H1 (cell line): Measurements from ENCODE around the gene ATF7IP2. TPM values are rescaled to one million over a fixed set of nuclear protein-coding genes. Genes with fewer than 3 reads are reported as not detected.

Experiments
- CTCF ChIA-PET: fragments of 300-600 bp; sonication (Branson Sonifier 250); formaldehyde crosslinking; loops from one replicate; lab custom pipeline; 2021; ENCODE audit not compliant: partially characterized antibody; lab: Charles Lee
- POLR2A ChIA-PET: fragments of 300-600 bp; sonication (Branson Sonifier 250); formaldehyde crosslinking; loops from one replicate; lab custom pipeline; 2021; ENCODE audit warnings: inconsistent platforms; ENCODE audit not compliant: partially characterized antibody; lab: Charles Lee
- DNase-seq, 2 experiments: peaks; one replicate each; pipeline versions ENCODE4 v3.0.0 to v3.0.0-alpha.2; 2010 to 2022; ENCODE audit warnings: low spot score in 2 of 2, low read depth in 1 of 2, mixed read lengths in 1 of 2
- FAIRE-seq: peaks from 2 replicates; lab custom pipeline; 2011; peaks lifted over from hg19 to GRCh38; lab: Jason Lieb, UNC
- H2AFZ ChIP-seq: 2 replicates; pipeline ENCODE4 v1.8.1; 2012; ENCODE audit warnings: low read length, inconsistent platforms
- H2AK5ac ChIP-seq: 2 replicates; pipeline ENCODE4 v1.6.1; 2013; ENCODE audit warnings: low read depth, low read length
- H2BK120ac ChIP-seq: replicated peaks from 2 replicates; pipeline ENCODE3; 2013; ENCODE audit warnings: low read depth, low read length, inconsistent platforms
- H2BK12ac ChIP-seq: 2 replicates; pipeline ENCODE4 v1.6.1; 2013; ENCODE audit warnings: low read depth, low read length
- H2BK15ac ChIP-seq: 2 replicates; pipeline ENCODE4 v1.6.1; 2013; ENCODE audit warnings: low read length
- H2BK20ac ChIP-seq: 2 replicates; pipeline ENCODE4 v1.6.1; 2013; ENCODE audit warnings: low read length
- H2BK5ac ChIP-seq: 2 replicates; pipeline ENCODE4 v1.6.1; 2013; ENCODE audit warnings: low read depth, low read length
- H3K14ac ChIP-seq: 2 replicates; pipeline ENCODE4 v1.6.1; 2013; ENCODE audit warnings: inconsistent platforms; ENCODE audit not compliant: insufficient read length
- H3K18ac ChIP-seq: 2 replicates; pipeline ENCODE4 v1.6.1; 2013; ENCODE audit warnings: low read length; ENCODE audit errors: extremely low read depth
- H3K23ac ChIP-seq: 2 replicates; pipeline ENCODE4 v1.6.1; 2013; ENCODE audit warnings: inconsistent platforms; ENCODE audit not compliant: insufficient read length
- H3K23me2 ChIP-seq: 2 replicates; pipeline ENCODE4 v1.6.1; 2013; ENCODE audit warnings: low read depth, low read length
- H3K27ac ChIP-seq: 2 replicates; pipeline ENCODE4 v1.6.1; 2011; ENCODE audit warnings: low read depth, low read length, inconsistent platforms
- H3K27me3 ChIP-seq, 4 experiments: replicated peaks in 1 of 4; 1 replicate in 1 of 4; 2 replicates in 3 of 4; pipeline versions ENCODE4 v1.6.1 to v1.8.1; 2011 to 2013; ENCODE audit warnings: low read length in 3 of 4, mild to moderate bottlenecking in 3 of 4, inconsistent platforms in 2 of 4, mixed read lengths in 2 of 4, moderate library complexity in 1 of 4; ENCODE audit not compliant: control insufficient read depth in 3 of 4, insufficient read depth in 3 of 4; ENCODE audit errors: extremely low read depth in 1 of 4
- H3K36me3 ChIP-seq, 4 experiments: 2 replicates each; pipeline versions ENCODE4 v1.6.1 to v1.8.1; 2011 to 2013; ENCODE audit warnings: mild to moderate bottlenecking in 4 of 4, low read length in 3 of 4, moderate library complexity in 2 of 4, control low read depth in 1 of 4, inconsistent platforms in 1 of 4; ENCODE audit not compliant: insufficient read depth in 4 of 4, control insufficient read depth in 2 of 4
- H3K4ac ChIP-seq: replicated peaks from 2 replicates; pipeline ENCODE3; 2013; ENCODE audit warnings: low read length, low read depth, mixed read lengths, inconsistent platforms; ENCODE audit not compliant: insufficient read length
- H3K4me1 ChIP-seq, 4 experiments: replicated peaks in 1 of 4; 1 replicate in 1 of 4; 2 replicates in 3 of 4; pipeline versions ENCODE4 v1.6.1 to v1.8.1; 2011 to 2013; ENCODE audit warnings: low read length in 3 of 4, inconsistent platforms in 2 of 4, mixed read lengths in 1 of 4; ENCODE audit not compliant: insufficient read depth in 4 of 4, control insufficient read depth in 3 of 4
- H3K4me2 ChIP-seq, 2 experiments: 2 replicates each; pipeline versions ENCODE4 v1.6.1 to v1.8.1; 2011 to 2013; ENCODE audit warnings: low read depth in 2 of 2, low read length in 2 of 2, control low read depth in 1 of 2, inconsistent platforms in 1 of 2, mild to moderate bottlenecking in 1 of 2; ENCODE audit not compliant: insufficient read depth in 1 of 2
- H3K4me3 ChIP-seq, 4 experiments: fragments of 200-600, 300-600 bp in 1 of 4; sonication (generic), shearing (Covaris generic), sonication (Bioruptor Twin) in 1 of 4; 2 replicates each; pipeline versions ENCODE4 v1.5.1 to v1.8.1; 2011 to 2016; ENCODE audit warnings: low read length in 4 of 4, low read depth in 3 of 4, control low read depth in 2 of 4, inconsistent platforms in 2 of 4, mild to moderate bottlenecking in 2 of 4, mixed read lengths in 1 of 4, moderate library complexity in 1 of 4; ENCODE audit not compliant: insufficient read depth in 2 of 4; ENCODE audit errors: extremely low read depth in 1 of 4
- H3K56ac ChIP-seq: replicated peaks from 2 replicates; pipeline ENCODE3; 2013; ENCODE audit warnings: low read depth, mild to moderate bottlenecking, mixed read lengths, low read length, inconsistent platforms; ENCODE audit not compliant: insufficient read length
- H3K79me1 ChIP-seq: 2 replicates; pipeline ENCODE4 v1.6.1; 2013; ENCODE audit warnings: low read depth, low read length, control low read depth
- H3K79me2 ChIP-seq, 2 experiments: 2 replicates each; pipeline versions ENCODE4 v1.6.1 to v1.8.1; 2012 to 2013; ENCODE audit warnings: low read length in 2 of 2, mild to moderate bottlenecking in 2 of 2, inconsistent platforms in 1 of 2; ENCODE audit not compliant: insufficient read depth in 2 of 2, control insufficient read depth in 1 of 2
- H3K9ac ChIP-seq, 4 experiments: replicated peaks in 1 of 4; 1 replicate in 1 of 4; 2 replicates in 3 of 4; pipeline versions ENCODE4 v1.6.1 to v1.8.1; 2011 to 2013; ENCODE audit warnings: low read depth in 3 of 4, low read length in 3 of 4, control low read depth in 2 of 4, mild to moderate bottlenecking in 2 of 4, moderate library complexity in 2 of 4, inconsistent platforms in 1 of 4; ENCODE audit errors: extremely low read depth in 1 of 4
- H3K9me3 ChIP-seq, 2 experiments: 2 replicates each; pipeline versions ENCODE4 v1.6.1 to v1.8.1; 2012 to 2013; ENCODE audit warnings: mild to moderate bottlenecking in 2 of 2, moderate library complexity in 2 of 2, control low read depth in 1 of 2, inconsistent platforms in 1 of 2, low read depth in 1 of 2, low read length in 1 of 2, mixed read lengths in 1 of 2; ENCODE audit not compliant: insufficient read depth in 2 of 2
- H4K20me1 ChIP-seq, 2 experiments: replicated peaks in 1 of 2; 2 replicates each; pipeline versions ENCODE3 to v1.8.1; 2011 to 2013; ENCODE audit warnings: inconsistent platforms in 2 of 2, low read length in 2 of 2, mild to moderate bottlenecking in 1 of 2; ENCODE audit not compliant: insufficient read depth in 2 of 2, control insufficient read depth in 1 of 2
- H4K5ac ChIP-seq: 2 replicates; pipeline ENCODE4 v1.6.1; 2013; ENCODE audit warnings: low read length, low read depth, mixed read lengths, inconsistent platforms; ENCODE audit not compliant: insufficient read length
- H4K8ac ChIP-seq: 2 replicates; pipeline ENCODE4 v1.8.0; 2013; ENCODE audit warnings: mild to moderate bottlenecking, moderate library complexity, low read length, inconsistent platforms; ENCODE audit not compliant: insufficient read depth; ENCODE audit errors: extremely low read depth
- H4K91ac ChIP-seq: replicated peaks from 2 replicates; pipeline ENCODE3; 2013; ENCODE audit warnings: low read length, mixed read lengths, inconsistent platforms; ENCODE audit not compliant: insufficient read length
- ASH2L ChIP-seq: fragments of 200-600, 300-600 bp; sonication (generic); IDR thresholded peaks from one replicate; pipeline ENCODE4 v1.7.1; 2017; ENCODE audit warnings: low read length
- EP300 ChIP-seq, 2 experiments: IDR thresholded peaks; 1 replicate in 1 of 2; 2 replicates in 1 of 2; pipeline ENCODE4 v1.6.1; 2011 to 2012; ENCODE audit warnings: low read depth in 2 of 2, low read length in 2 of 2, mild to moderate bottlenecking in 2 of 2, borderline replicate concordance in 1 of 2, inconsistent platforms in 1 of 2, moderate library complexity in 1 of 2
- KDM5A ChIP-seq: fragments of 200-600 bp; IDR thresholded peaks from 2 replicates; pipeline ENCODE4 v1.7.1; 2012; ENCODE audit warnings: mild to moderate bottlenecking, low read length, inconsistent platforms, mixed read lengths
- SIX5 ChIP-seq: IDR thresholded peaks from 2 replicates; pipeline ENCODE4 v1.6.1; 2011; ENCODE audit warnings: mild to moderate bottlenecking, low read depth, low read length
- SP2 ChIP-seq: IDR thresholded peaks from 2 replicates; pipeline ENCODE4 v1.6.1; 2012; ENCODE audit warnings: mild to moderate bottlenecking, low read length, inconsistent platforms
- TEAD4 ChIP-seq: IDR thresholded peaks from 2 replicates; pipeline ENCODE4 v1.6.1; 2012; ENCODE audit warnings: low read depth, low read length, inconsistent platforms, mixed read lengths
- WGBS, 2 experiments: shearing (Covaris generic) in 1 of 2; methylation state at CpG; one replicate each; pipeline versions ENCODE4 v1.1.6 to v1.1.7; 2013 to 2015; ENCODE audit warnings: low lambda C conversion rate in 2 of 2, mixed read lengths in 2 of 2, inconsistent platforms in 1 of 2, low coverage in 1 of 2, missing lambda C conversion rate in 1 of 2; ENCODE audit not compliant: insufficient replicate concordance in 2 of 2, insufficient coverage in 1 of 2, insufficient read length in 1 of 2; ENCODE audit errors: extremely low coverage in 1 of 2, missing lambda C conversion rate in 1 of 2; 5-methylcytosine and 5-hydroxymethylcytosine counted together
- polyA plus RNA-seq, 7 experiments: library from polyadenylated mRNA; depleted of rRNA in 3 of 7; stranded (reverse) in 5 of 7; unstranded in 2 of 7; fragments of >200 nt in 5 of 7; fragments of 200-250 nt in 2 of 7; gene quantifications; 1 replicate in 5 of 7; 2 replicates in 1 of 7; 4 replicates in 1 of 7; pipeline versions ENCODE4 v1.2.1 to v1.2.3, GENCODE V29; 2011 to 2013; ENCODE audit warnings: missing spikeins in 2 of 7, mixed read lengths in 2 of 7
- total RNA-seq: library from RNA; stranded (reverse); fragmentation: NEBNext Ultra II Directional; extraction: Animal tissue kit (Norgen Biotek cat#: 25700); gene quantifications from 2 replicates; pipeline ENCODE4 v1.2.1, GENCODE V29; 2021

ATF7IP2 gene
- total and polyA plus RNA-seq, 2 of the 8 experiments (the other 6 are each of a cell fraction or from before 2014, with no cell fraction given), result 28.7 to 32.8 TPM

DNA sequence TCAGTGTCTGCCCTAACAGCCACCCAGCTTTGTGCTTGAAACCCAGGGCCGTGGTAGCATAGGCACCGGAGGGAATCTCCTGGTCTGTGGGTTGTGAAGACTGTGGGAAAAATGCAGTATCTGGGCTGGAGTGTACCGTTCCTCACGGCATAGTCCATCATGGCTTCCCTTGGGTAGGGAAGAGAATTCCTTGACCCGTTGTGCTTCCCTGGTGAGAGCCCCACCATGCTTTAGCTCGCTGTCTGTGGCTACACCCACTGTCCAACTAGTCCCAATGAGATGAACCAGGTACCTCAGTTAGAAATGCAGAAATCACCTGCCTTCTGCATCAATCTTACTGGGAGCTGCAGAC is 67.3 kb downstream of the ATF7IP2 start:
- Histone ChIP-seq H3K4me3 (no peak overlapping the region), H2BK15ac (no peak overlapping the region), H4K8ac (0 out of 2 replicates have a peak overlapping the region, but pooled peaks have one; percentile 14), H3K14ac (no peak overlapping the region), H3K56ac (no peak overlapping the region), H3K9ac (no peak overlapping the region), H2AK5ac (no peak overlapping the region), H3K27ac (no peak overlapping the region), H3K36me3 (peaks cover 0 to 9% (median 3%) of the 10 kb centered on the region in 4 experiments; a peak in 2 of 8 replicates), H2BK5ac (no peak overlapping the region), H4K91ac (no peak overlapping the region), H3K9me3 (no peaks in the 10 kb centered on the region), H3K18ac (no peak overlapping the region), H3K79me1 (no peaks in the 10 kb centered on the region), H3K79me2 (no peaks in the 10 kb centered on the region), H2BK20ac (no peak overlapping the region), H2BK12ac (no peak overlapping the region), H2AFZ (no peak overlapping the region), H4K5ac (no peak overlapping the region), H4K20me1 (no peaks in the 10 kb centered on the region), H3K23me2 (no peaks in the 10 kb centered on the region), H3K27me3 (no peaks in the 10 kb centered on the region), H3K4ac (no peak overlapping the region), H3K4me1 (no peaks in the 10 kb centered on the region), H2BK120ac (no peak overlapping the region), H3K23ac (no peak overlapping the region), H3K4me2 (no peak overlapping the region)
- TF ChIP-seq EP300 (IDR thresholded peaks at IDR 0.05; ENCODE audit: borderline replicate concordance in 1 of 2, low read depth in 2 of 2, low read length in 2 of 2) (no peak), SP2 (no peak), KDM5A (no peak), ASH2L (no peak), TEAD4 (no peak), SIX5 (no peak)
- FAIRE-seq (no peak), DNase-seq (no peak)
- ChIA-PET POLR2A (no interaction called here), CTCF (interaction anchor here (0.6 to 1.4 kb wide), 5 partner anchors 9 to 57 kb away, joined by 3 to 4 read pairs (median 3); no protein-coding TSS in a partner anchor)
- WGBS, 2 experiments, result 88% methylated on average over 6 of the region's 6 CpGs; no CpG with 5 or more reads in 1 of the 2 experiments
